Activated CD4-positive, alpha-beta memory T cell treated with anti-CD3 and anti-CD28 coated beads, Interleukin-2, amount 10 ng/mL, durations not matched to agents 7 days and 5 days (primary cell): Measurements from ENCODE around the gene PSTPIP1. TPM values are rescaled to one million over a fixed set of nuclear protein-coding genes. Genes with fewer than 3 reads are reported as not detected.
A peak's percentile ranks its signal among the peaks of the same experiment; 100 is the strongest.

Source experiments
- CTCF ChIA-PET: fragments of 350-600 bp; sonication (Branson Sonifier 250); formaldehyde crosslinking; loops from one replicate; lab custom pipeline; 2021; ENCODE audit warnings: antibody characterized with exemption, inconsistent platforms; lab: Charles Lee
- POLR2A ChIA-PET: fragments of 350-600 bp; sonication (Branson Sonifier 250); formaldehyde crosslinking; loops from one replicate; lab custom pipeline; 2021; ENCODE audit warnings: antibody characterized with exemption; lab: Charles Lee
- DNase-seq: peaks from one replicate; pipeline ENCODE4 v3.0.0-alpha.2; 2020
- H3K27ac Mint-ChIP-seq: one replicate; pipeline ENCODE4 v1.8.0; 2021; ENCODE audit warnings: mild to moderate bottlenecking, mixed read lengths
- H3K27me3 Mint-ChIP-seq: one replicate; pipeline ENCODE4 v1.8.0; 2021; ENCODE audit warnings: mixed read lengths
- H3K36me3 Mint-ChIP-seq: one replicate; pipeline ENCODE4 v1.8.0; 2021; ENCODE audit warnings: low read depth, mixed read lengths
- H3K4me1 Mint-ChIP-seq: one replicate; pipeline ENCODE4 v1.8.0; 2021; ENCODE audit warnings: mixed read lengths
- H3K4me3 Mint-ChIP-seq: one replicate; pipeline ENCODE4 v1.8.0; 2021; ENCODE audit warnings: mild to moderate bottlenecking, mixed read lengths
- H3K9me3 Mint-ChIP-seq: one replicate; pipeline ENCODE4 v1.8.0; 2021; ENCODE audit warnings: mixed read lengths
- total RNA-seq, 2 experiments: library from RNA; stranded (reverse); gene quantifications; one replicate each; pipeline ENCODE4 v1.2.3, GENCODE V29; 2021

Gene PSTPIP1
- total RNA-seq, 2 experiments from 2014 or later = 181 to 187 TPM

DNA sequence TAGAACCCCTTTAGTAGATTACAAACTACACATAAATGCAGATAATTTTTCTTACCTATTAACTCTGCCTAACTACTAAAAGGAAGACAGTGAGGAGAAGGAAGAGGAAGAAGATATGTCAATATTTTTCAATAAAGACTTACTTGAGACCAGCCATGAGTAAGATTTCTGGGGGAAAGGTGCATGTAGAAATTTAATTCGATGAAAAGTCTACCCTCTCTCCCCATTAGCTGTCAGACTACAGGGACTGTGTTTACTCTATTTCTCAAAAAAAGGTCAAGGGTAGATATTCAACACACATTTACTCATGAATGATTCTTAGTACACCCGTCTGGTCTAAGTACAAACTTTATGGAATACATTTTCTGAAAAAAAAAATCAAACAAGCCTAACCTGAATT is 69.1 kb downstream of the PSTPIP1 start:
- POLR2A ChIA-PET = no interaction called here
- CTCF ChIA-PET = no interaction called here
- H3K9me3 Mint-ChIP-seq = no peaks in the 10 kb centered on the region

DNA sequence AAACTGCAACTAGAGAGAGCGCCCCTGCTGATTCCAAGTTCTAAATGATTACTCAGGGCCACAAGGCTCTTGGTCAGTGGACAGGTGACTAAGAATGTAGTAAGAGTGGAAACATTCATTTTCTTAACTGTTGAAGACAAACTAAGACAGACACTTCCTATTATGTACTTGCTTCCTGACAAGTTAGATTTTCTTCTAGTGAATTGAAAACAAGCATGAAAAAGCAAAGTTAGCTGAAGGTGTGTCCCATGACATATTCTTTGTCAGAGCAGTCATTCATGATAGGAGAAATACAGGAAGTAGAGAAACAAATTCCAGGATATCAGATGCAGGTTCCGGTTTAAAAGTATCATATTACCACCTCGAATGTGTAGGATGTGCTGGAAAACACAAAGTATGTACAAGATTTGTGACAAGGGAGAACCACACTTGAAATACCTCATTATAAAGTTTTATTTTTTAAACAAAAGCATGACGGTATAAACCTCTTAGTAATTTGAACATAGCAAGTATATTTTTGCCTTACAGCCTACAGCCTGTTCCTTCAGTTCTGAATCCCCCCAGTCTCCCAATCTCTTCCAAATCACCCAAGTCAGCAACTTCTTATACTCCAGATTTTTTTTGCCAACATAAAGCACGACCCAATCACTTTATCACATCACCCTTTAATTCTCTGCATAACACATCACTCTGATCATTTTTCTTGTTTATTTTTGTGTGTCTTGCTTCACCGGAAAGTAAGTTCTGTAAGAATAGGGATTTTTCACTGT is 69.8 kb downstream of the PSTPIP1 start:
- ChIA-PET POLR2A (no interaction called here), CTCF (interaction anchor here (1.3 kb wide), 1 partner anchor 478 kb away, joined by 3 read pairs; no protein-coding TSS in a partner anchor)
- peaks cover 21% of the 10 kb centered on the region for H3K4me1 Mint-ChIP-seq
- H3K4me3 Mint-ChIP-seq = no peak overlapping the region
- H3K27me3 Mint-ChIP-seq = peaks cover 4% of the 10 kb centered on the region
- H3K27ac Mint-ChIP-seq = no peak overlapping the region
- no peaks in the 10 kb centered on the region for H3K9me3 Mint-ChIP-seq
- H3K36me3 Mint-ChIP-seq = peaks cover 3% of the 10 kb centered on the region
- no peak for DNase-seq

More for the DNA sequence above, 69.1 kb downstream of the PSTPIP1 start:
- peaks cover 22% of the 10 kb centered on the region for H3K4me1 Mint-ChIP-seq
- no peaks in the 10 kb centered on the region for H3K27me3 Mint-ChIP-seq
- no peak overlapping the region for H3K27ac Mint-ChIP-seq
- peaks cover 3% of the 10 kb centered on the region for H3K36me3 Mint-ChIP-seq
- no peak overlapping the region for H3K4me3 Mint-ChIP-seq
- DNase-seq = no peak

DNA sequence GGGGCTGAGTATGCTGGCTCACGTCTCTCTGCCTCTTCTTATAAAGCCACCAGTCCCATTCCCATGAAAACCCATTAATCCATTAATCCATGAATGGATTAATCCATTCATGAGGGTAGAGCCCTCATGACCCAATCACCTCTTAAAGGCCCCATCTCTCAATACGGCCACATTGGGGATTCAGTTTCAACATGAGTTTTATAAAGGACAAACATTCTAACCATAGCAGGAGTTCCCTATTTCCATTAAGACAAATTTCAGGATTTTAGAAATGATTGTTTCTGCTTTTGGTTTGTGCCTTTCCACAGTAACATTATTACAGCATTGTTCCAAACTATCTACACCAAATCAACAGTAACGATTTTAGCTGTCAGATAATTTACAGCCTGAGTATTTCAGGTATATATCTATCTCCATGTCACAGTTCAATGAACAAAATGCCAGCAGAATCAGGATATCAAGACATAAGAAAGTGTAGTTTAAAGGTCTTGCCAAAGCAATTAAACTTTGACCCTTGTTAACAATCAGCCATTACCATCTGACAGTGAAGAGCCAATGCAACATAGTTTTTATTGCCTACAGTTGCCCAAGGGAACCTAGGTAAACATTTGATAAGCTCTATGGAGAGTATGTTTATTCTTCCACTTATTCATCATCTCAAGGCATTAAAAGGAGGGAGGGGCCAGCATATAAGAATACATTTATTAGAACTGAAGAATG is 72.2 kb downstream of the PSTPIP1 start:
- Mint-ChIP-seq H3K4me1 (peaks cover 22% of the 10 kb centered on the region), H3K36me3 (peaks cover 2% of the 10 kb centered on the region), H3K9me3 (no peaks in the 10 kb centered on the region), H3K27me3 (peaks cover 5% of the 10 kb centered on the region), H3K4me3 (no peak overlapping the region), H3K27ac (no peak overlapping the region)
- CTCF ChIA-PET = interaction anchor here (0.6 to 1.5 kb wide), 3 partner anchors 17 to 94 kb away, joined by 3 to 4 read pairs (median 3); no protein-coding TSS in a partner anchor
- no peak for DNase-seq
- POLR2A ChIA-PET = no interaction called here

DNA sequence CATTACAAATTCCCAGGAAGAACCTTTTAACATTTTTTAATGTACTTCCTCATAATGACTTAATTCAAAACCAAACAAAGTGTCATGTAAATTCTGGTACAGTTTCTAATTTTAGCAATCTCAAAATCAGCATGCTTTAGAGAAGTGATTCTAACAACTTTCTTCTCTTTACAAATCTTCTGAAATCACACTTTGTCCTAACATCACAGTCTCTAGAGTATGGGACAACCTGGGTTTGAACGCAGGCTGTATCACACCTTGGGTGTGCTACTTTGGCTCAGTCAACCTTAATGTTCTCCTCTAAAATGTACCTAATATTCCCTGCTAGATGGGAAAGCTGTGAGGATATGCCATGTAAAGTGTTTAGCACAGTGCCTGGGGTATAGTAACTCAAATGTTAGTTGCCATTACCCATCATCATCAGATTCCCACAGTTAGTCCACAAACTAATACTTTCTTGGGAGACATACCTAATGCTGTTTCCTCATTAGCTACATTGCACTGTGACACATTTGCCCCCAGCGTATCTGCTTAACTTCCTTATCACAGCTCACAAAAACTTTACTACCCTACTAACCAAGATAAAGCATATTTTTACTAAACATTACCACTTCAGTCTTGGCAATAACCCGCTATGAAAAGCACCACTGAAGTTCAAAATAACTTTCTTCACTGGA is 72.9 kb downstream of the PSTPIP1 start:
- Mint-ChIP-seq H3K27ac (no peak overlapping the region), H3K9me3 (no peaks in the 10 kb centered on the region), H3K27me3 (peaks cover 5% of the 10 kb centered on the region), H3K4me1 (peaks cover 20% of the 10 kb centered on the region), H3K4me3 (no peak overlapping the region), H3K36me3 (no peaks in the 10 kb centered on the region)
- POLR2A ChIA-PET = interaction anchor here (0.9 kb wide), 1 partner anchor 27 kb away, joined by 3 read pairs; no protein-coding TSS in a partner anchor
- CTCF ChIA-PET = interaction anchor here (0.8 to 1.5 kb wide), 2 partner anchors 17 to 95 kb away, joined by 3 to 4 read pairs; no protein-coding TSS in a partner anchor
- no peak for DNase-seq

DNA sequence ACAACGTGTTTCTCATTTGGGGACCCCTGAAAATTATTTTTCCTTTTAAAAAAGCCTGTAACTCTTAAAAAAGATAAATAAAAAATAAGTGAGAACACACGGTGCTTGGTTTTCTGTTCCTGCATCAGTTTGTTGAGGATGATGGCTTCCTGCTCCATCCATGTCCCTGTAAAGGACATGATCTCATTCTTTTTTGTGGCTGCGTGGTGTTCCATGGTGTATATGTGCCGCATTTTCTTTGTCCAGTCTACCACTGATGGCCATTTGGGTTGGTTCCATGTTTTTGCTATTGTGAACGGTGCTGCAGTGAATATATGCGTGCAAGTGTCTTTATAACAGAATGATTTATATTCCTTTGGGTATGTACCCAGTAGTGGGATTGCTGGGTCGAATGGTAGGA is 73.7 kb downstream of the PSTPIP1 start:
- DNase-seq = no peak
- Mint-ChIP-seq H3K9me3 (no peaks in the 10 kb centered on the region), H3K27me3 (peaks cover 7% of the 10 kb centered on the region), H3K4me3 (no peak overlapping the region), H3K27ac (no peak overlapping the region), H3K4me1 (peaks cover 20% of the 10 kb centered on the region), H3K36me3 (no peaks in the 10 kb centered on the region)
- ChIA-PET POLR2A (interaction anchor here (0.9 kb wide), 1 partner anchor 28 kb away, joined by 3 read pairs; no protein-coding TSS in a partner anchor), CTCF (interaction anchor here (1.0 kb wide), 1 partner anchor 45 kb away, joined by 3 read pairs; no protein-coding TSS in a partner anchor)

DNA sequence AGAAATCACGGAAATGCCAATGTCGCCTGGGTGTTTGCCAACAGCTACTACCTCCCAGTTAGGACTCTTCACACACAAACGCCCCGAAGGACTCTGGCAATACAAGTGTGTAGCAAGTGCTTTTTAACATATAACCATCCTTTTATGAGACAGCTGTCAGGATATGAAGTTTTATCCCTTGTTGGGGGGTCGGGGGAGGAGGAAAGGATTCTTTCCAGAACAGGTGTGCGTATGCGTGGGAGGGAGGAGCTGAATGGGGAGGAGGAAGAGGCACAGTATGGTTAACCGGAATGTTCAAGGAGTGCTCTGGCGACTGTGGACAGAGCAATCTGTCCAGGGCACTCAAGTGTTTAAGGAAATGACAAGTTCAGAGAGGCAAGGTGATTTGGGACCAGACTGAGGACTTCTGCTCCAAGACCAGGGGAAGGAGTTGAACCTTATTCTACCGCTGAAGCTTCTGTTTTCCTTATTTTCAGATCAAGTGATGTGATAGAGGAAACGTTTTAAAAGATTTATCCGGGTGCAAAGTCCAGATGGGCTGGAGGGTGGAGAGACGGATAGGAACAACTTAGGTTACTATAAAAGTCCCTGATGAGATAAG is 74.7 kb downstream of the PSTPIP1 start:
- no peak overlapping the region for H3K27ac Mint-ChIP-seq
- H3K36me3 Mint-ChIP-seq = no peaks in the 10 kb centered on the region
- POLR2A ChIA-PET = interaction anchor here (1.0 to 1.1 kb wide), 2 partner anchors 19 to 67 kb away, joined by 4 read pairs; no protein-coding TSS in a partner anchor
- peak overlapping the region; percentile 63 for H3K4me3 Mint-ChIP-seq
- peaks cover 20% of the 10 kb centered on the region for H3K4me1 Mint-ChIP-seq
- no peaks in the 10 kb centered on the region for H3K9me3 Mint-ChIP-seq
- CTCF ChIA-PET = interaction anchor here (1.0 kb wide), 1 partner anchor 46 kb away, joined by 3 read pairs; no protein-coding TSS in a partner anchor
- peaks cover 8% of the 10 kb centered on the region for H3K27me3 Mint-ChIP-seq
- DNase-seq = no peak

DNA sequence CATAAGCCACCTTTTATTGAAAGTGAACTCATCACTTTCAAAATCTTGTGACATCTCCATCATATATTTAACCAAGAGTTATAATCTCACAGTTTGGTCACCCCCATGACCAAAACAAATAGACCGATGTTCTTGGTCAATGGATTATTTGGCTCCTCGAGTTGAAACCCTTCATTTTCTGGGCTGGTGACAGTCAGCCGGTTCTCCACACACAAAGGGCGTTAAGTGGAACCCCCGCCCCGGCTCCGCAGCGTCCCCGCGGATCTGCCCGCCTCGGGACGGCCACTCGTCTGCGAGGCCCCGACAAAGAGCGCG is 75.2 kb downstream of the PSTPIP1 start:
- Mint-ChIP-seq H3K9me3 (no peaks in the 10 kb centered on the region), H3K27me3 (peaks cover 8% of the 10 kb centered on the region), H3K4me3 (peak overlapping the region; percentile 63), H3K4me1 (peaks cover 20% of the 10 kb centered on the region), H3K36me3 (no peaks in the 10 kb centered on the region), H3K27ac (no peak overlapping the region)
- DNase-seq = no peak
- ChIA-PET POLR2A (interaction anchor here (1.0 to 1.1 kb wide), 2 partner anchors 20 to 67 kb away, joined by 4 read pairs; no protein-coding TSS in a partner anchor), CTCF (no interaction called here)

DNA sequence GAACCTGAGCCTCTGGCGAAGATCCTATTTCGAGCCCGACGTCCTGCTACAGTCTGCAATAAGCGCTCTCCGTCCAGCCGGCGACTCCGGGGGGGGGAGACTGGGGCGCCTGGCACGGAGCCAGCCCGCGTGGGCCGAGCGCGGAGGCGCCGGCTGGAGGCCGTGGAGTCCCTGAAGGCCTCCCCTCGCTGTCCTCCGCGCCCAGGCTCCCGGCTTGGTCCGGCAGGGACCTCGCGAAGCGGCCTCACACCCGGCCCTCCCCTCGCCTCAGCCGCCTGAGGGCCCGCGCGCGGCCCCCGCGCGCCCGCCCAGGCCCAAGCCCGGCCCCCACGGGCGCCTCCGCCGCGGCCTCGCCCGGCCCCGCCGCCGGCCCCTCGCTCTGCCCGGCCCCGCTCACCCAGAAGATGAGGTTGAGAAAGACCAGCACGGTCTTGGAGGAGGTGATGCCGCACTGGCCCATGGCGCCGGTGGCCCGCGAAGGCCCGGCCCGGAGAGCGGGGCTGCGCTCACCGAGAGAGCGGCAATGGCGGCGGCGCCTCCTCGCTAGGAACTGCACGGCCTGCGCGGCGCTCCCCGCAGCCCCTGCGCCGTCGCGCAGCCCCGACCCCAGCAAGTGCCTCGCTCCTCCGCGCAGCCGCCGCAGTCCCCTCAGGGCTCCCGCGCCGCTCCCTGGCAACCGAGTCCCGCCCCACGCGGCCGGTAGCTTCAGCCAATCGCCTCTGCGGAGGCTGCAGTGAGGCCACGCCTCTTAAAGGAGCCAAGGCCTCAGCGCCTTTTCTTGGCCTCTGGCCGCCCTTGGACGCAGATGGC is 75.8 kb downstream of the PSTPIP1 start, which contains the start of gene TSPAN3:
TSS of gene TSPAN3 (minus strand) at position 615 of the 810 bp plus-strand sequence. CDS start at position 460, 155 bp downstream.
- Mint-ChIP-seq H3K9me3 (no peaks in the 10 kb centered on the region), H3K27ac (no peak within 1 kb of the TSS), H3K36me3 (no peaks in the 10 kb centered on the region), H3K27me3 (peaks cover 8% of the 10 kb centered on the region), H3K4me3 (peak within 1 kb of the TSS; percentile 72), H3K4me1 (peaks cover 20% of the 10 kb centered on the region)
- peak; percentile 92 for DNase-seq
- CTCF ChIA-PET = interaction anchor here (0.7 to 1.0 kb wide), 5 partner anchors 11 to 473 kb away, joined by 3 to 4 read pairs (median 3); no protein-coding TSS in a partner anchor
- POLR2A ChIA-PET = interaction anchor here (0.6 to 1.3 kb wide), 6 partner anchors 10 to 39 kb away, joined by 3 to 5 read pairs (median 3); no protein-coding TSS in a partner anchor

DNA sequence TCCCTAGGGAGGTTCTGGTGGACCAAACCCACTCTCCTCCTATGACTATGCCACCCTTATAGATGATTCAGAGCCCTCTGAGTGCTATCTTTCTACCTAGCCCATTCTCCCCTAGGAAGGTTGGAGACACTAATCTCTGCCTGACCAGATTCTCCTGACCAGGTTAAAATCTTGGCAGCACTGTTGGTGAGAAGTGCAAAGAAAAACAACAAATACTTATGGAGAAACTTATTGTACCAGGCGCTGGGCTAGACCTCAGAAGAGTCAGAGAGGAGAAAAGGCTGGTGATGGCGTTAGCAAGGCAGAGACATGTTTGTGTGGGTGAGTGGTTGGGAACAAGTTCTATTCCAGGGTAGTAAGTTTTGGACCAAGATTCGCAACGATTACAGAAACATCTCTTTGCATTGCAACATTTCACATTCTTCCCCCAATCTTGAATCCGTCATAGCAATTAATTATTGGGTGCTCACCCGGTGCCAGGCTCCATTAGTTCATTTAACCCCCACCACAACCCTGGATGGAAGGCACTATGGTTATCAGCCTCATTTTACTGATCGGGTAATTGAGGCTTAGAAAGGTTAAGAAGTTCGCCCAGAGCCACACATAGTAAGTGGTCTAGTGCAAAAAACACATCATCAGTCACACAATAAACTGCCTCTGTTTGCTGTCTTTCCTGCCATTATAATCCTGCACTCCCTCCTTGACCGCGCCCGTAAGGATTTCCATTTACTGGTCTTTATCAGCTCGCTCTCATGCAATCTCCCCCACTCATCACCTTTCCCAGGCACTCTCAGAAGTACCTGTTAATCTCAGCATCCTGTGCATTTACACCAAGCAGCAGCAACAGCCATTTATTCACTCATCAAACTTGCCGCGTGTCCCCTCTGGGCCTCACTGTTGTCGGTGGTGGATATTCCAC is 76.6 kb downstream of the PSTPIP1 start:
- Mint-ChIP-seq H3K36me3 (no peaks in the 10 kb centered on the region), H3K4me3 (peak overlapping the region; percentile 72), H3K27me3 (peaks cover 8% of the 10 kb centered on the region), H3K27ac (no peak overlapping the region), H3K9me3 (no peaks in the 10 kb centered on the region), H3K4me1 (peaks cover 20% of the 10 kb centered on the region)
- POLR2A ChIA-PET = interaction anchor here (0.6 to 1.3 kb wide), 6 partner anchors 11 to 40 kb away, joined by 3 to 5 read pairs (median 3); no protein-coding TSS in a partner anchor
- CTCF ChIA-PET = interaction anchor here (0.7 to 1.0 kb wide), 5 partner anchors 12 to 472 kb away, joined by 3 to 4 read pairs (median 3); no protein-coding TSS in a partner anchor
- DNase-seq = no peak

DNA sequence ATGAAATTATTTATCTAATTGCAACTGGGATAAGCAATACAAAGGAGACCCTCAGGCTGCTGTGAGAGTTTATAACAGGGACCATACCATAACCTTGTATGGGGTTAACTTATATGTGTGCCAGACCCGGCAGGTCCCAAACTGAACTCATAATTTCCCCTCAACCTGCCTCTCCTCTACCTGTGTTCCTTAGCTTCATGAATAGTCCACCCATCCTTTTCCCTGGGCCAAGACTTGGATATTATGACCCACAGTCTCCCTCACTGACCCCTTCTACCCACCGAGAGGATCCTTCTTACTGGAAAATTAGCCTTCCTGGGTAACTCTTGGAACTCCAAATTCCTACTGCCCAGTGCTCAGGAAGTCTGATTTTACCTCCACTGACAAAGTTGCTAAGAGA is 79.4 kb downstream of the PSTPIP1 start:
- ChIA-PET POLR2A (no interaction called here), CTCF (no interaction called here)
- no peak overlapping the region for H3K4me3 Mint-ChIP-seq

DNA sequence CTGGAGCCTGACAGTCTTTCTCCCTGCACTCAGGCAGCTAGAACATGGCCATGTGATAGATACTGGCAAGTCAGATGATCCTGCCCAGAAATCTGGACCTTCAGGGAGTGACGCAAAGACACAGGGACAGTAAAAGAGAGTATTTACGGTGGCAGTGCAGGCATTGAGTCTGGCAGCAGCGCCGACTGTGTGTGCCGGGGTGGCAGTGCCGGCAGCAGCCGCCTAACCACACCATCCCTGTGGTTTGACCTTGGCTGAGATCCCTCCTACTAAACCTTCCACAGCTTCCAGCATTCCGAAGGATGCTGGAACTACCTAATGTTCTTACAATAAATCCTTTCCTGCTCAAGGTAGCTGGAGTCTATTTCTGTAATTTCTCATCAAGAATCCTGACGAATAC is 80.6 kb downstream of the PSTPIP1 start:
- H3K27me3 Mint-ChIP-seq = peaks cover 3% of the 10 kb centered on the region
- peaks cover 4% of the 10 kb centered on the region for H3K4me1 Mint-ChIP-seq
- H3K4me3 Mint-ChIP-seq = no peak overlapping the region
- no peak overlapping the region for H3K27ac Mint-ChIP-seq
- ChIA-PET POLR2A (no interaction called here), CTCF (no interaction called here)
- H3K36me3 Mint-ChIP-seq = no peaks in the 10 kb centered on the region
- no peaks in the 10 kb centered on the region for H3K9me3 Mint-ChIP-seq
- no peak for DNase-seq

More for the DNA sequence above, 79.4 kb downstream of the PSTPIP1 start:
- no peak for DNase-seq
- H3K27ac Mint-ChIP-seq = no peak overlapping the region
- H3K36me3 Mint-ChIP-seq = no peaks in the 10 kb centered on the region
- H3K9me3 Mint-ChIP-seq = no peaks in the 10 kb centered on the region
- H3K27me3 Mint-ChIP-seq = peaks cover 8% of the 10 kb centered on the region
- H3K4me1 Mint-ChIP-seq = peaks cover 13% of the 10 kb centered on the region
